ENCODE measurements around the gene SECTM1.
"Not testable (repeated sequence)": the region's sequence is repeated elsewhere in the genome, so short reads cannot be mapped to it uniquely, and the experiment has no call there.

The SECTM1 gene

GRCh38 chr17:82367724-82368524, 34.4 kb upstream of the SECTM1 start:
- no peak for DNase-seq

GRCh38 chr17:82366749-82367148, 33.2 kb upstream of the SECTM1 start:
- DNase-seq: peak; percentile 74 to 83

- DNase-seq: no peak
Measured at GRCh38 chr17:82365606-82366295, 32.2 kb upstream of the SECTM1 start.

GRCh38 chr17:82361885-82362633, 28.5 kb upstream of the SECTM1 start:
- no peak for DNase-seq

GRCh38 chr17:82359451-82360074, 26.0 kb upstream of the SECTM1 start:
- DNase-seq: not testable (repeated sequence)

GRCh38 chr17:82358465-82359350, 25.1 kb upstream of the SECTM1 start, which contains the start of gene TEX19:
TSS of gene TEX19 (plus strand) at chr17:82359247. CDS start at chr17:82362151, 2,904 bp downstream.
- no peak for DNase-seq

- DNase-seq: no peak
Measured at GRCh38 chr17:82357394-82357793, 23.8 kb upstream of the SECTM1 start.

GRCh38 chr17:82356845-82357355, 23.3 kb upstream of the SECTM1 start:
- peak; percentile 21 to 39 for DNase-seq

- DNase-seq: no peak
Measured at GRCh38 chr17:82355770-82356427, 22.3 kb upstream of the SECTM1 start.

GRCh38 chr17:82354804-82355308, 21.3 kb upstream of the SECTM1 start:
- DNase-seq: no peak

- DNase-seq: no peak
Measured at GRCh38 chr17:82353484-82353883, 19.9 kb upstream of the SECTM1 start.

- peak; percentile 57 to 84 for DNase-seq
Measured at GRCh38 chr17:82351713-82352488, 18.3 kb upstream of the SECTM1 start.

- DNase-seq: no peak
Measured at GRCh38 chr17:82351254-82351712, 17.7 kb upstream of the SECTM1 start.

- no peak for DNase-seq
Measured at GRCh38 chr17:82350182-82351030, 16.8 kb upstream of the SECTM1 start.

GRCh38 chr17:82349287-82349701, 15.7 kb upstream of the SECTM1 start:
- no peak for DNase-seq

GRCh38 chr17:82348866-82349265, 15.3 kb upstream of the SECTM1 start:
- DNase-seq: no peak

- no peak for DNase-seq
Measured at GRCh38 chr17:82348434-82348833, 14.9 kb upstream of the SECTM1 start.

- DNase-seq: not testable (repeated sequence)
Measured at GRCh38 chr17:82347994-82348393, 14.4 kb upstream of the SECTM1 start.
